GM19452 (cell line): ENCODE results near the gene LIMS2.

Experiments
- ATAC-seq: cut with Tn5 transposase; IDR thresholded peaks from one replicate; pipeline ENCODE4 v1.9.1; 2021; ENCODE audit not compliant: unreplicated experiment

LIMS2 gene

DNA sequence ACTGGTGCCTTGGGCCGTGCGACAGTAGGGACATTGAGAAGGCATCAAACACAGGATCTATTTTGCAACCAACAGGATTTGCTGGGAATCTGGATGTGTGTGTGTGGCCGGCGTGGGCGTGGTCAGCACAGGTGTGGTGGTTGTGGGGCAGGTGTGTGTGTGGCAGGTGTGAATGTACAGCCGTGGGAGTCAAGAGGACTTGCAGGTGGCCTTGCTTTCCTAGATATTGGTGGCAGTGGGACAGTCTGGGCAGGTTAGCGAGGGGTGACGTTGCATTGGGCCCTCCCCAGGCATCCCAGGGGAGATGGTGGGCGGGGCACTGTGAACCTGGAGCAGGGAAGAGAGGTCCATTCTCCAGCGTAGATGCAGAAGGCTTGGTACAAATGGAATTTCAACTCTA, 3.2 kb upstream of the LIMS2 start:
- no peak for ATAC-seq

- no peak for ATAC-seq
Observed at GRCh38 chr2:127676906-127677305, 1.6 kb upstream of the LIMS2 start.

DNA sequence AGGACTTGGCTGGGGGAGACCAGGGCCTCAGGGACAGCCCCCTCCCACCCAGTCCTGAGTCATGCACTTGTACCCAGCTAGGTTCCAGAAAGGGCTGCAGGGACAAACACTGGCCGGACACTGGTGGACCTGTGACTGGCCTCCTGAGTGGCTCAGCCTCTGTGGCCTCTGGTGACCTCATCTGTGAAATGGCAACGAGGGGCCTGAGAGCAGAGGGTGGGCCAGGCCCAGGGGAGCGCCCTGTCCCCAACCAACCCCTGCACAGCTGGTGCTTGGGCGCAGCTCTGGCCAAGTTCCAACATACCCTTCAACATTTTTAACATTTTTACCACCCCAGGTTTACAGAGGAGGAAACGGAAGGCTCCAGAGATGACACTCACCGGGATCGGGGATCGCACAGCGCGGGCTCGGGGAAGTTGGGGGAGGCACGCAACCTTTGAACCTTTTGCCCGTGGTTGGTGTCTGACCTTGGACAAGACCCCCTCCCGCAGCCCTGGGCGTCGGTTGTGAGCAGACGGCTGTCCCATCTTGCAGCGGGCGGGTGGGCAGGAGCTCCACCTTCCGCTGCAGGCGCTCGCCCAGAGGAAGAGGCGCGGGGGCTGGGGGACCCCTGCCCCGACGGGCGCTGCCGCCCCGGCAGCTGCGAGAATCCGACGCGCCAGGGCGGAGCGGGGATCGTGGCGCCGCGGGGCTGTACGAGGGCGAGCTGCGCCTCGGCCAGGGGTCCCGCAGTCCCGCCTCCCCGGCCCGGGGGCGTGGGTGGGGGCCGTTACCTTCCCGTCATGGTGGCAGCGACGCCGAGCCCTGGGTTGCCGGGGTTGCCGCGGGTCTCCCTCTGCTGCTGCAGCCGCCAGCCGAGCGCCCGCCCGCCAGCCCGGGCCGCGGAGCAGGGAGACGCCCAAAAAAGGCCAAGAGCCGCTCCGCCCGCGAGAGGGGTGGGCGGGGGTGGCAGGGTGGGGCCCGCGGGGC, 805 bp downstream of the LIMS2 start:
- ATAC-seq: no peak

GRCh38 chr2:127673291-127674069, 1.9 kb downstream of the LIMS2 start:
- ATAC-seq: no peak

DNA sequence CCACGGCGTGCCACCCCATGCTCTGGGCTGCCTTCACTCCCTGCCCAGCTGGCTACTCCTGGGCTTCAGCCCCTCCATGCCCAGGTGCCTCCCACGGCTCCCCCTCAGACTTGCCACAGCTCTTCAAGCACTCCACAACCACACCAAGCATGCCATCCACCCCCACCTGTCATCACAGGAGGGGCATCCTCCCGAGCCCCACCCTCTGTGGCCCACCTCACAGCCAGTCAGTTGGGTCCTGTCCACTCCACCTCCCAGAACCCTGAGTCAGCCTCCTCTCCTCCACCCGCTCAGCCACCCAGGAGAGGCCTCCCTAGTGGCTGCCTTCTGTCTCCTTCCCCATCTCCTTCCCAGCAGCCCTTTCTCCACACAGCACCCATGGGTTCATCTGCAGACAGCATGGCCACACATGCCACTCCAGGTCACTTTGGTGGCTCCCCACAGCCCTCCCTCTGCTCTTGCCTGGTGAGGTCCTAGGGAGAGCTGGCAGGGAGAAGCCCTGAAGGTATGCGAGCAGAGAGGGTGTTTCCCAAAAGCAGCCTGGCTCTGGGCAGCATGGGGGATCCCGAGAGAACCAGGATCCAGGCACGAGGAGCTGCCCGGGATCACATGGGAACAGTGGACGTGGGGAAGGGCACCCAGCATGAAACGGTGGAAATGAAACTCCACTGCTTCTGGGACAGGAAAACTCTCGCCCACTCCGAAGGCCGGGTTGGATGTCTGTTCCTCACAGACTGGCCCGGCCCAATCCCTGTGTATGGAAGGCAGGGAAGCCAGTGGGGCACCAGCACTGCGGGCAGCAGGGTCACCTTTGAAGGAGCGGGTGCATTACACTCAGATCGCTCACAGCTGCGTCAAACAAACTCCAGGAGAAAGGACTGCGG, 2.7 kb downstream of the LIMS2 start:
- ATAC-seq: no peak

- no peak for ATAC-seq
Observed at GRCh38 chr2:127671557-127672302, 3.6 kb downstream of the LIMS2 start.

DNA sequence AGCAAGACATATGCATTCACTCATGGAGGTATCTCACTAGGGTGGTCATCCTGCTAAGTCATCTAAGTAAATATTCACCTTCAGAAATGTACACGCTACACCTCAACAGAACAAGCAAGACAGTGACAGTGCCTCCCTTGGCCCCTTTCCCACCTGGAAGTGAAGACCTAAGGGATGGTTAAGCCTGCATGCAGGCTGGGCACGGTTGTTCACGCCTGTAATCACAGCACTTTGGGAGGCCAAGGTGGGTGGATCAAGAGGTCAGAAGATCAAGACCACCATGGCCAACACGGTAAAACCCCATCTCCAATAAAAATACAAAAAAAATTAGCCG, 4.4 kb downstream of the LIMS2 start:
- no peak for ATAC-seq

- no peak for ATAC-seq
Observed at GRCh38 chr2:127670055-127670956, 5.0 kb downstream of the LIMS2 start.

DNA sequence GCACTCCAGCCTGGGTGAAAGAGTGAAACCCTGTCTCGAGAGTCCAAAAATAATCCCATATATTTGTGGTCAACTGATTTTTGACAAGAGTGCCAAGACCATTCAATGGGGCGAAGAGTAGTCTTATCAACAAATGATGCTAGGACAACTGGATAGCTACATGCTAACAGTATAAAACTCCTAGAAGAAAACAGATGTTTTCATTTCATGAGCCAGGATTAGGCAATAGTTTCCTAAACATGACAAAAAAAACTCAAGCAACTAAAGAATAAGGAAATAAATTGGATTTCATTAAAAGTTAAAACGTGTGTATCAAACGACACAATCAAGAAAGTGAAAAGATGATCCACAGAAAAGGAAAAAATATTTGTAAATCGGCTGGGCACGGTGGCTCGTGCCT, 6.3 kb downstream of the LIMS2 start:
- ATAC-seq: no peak

DNA sequence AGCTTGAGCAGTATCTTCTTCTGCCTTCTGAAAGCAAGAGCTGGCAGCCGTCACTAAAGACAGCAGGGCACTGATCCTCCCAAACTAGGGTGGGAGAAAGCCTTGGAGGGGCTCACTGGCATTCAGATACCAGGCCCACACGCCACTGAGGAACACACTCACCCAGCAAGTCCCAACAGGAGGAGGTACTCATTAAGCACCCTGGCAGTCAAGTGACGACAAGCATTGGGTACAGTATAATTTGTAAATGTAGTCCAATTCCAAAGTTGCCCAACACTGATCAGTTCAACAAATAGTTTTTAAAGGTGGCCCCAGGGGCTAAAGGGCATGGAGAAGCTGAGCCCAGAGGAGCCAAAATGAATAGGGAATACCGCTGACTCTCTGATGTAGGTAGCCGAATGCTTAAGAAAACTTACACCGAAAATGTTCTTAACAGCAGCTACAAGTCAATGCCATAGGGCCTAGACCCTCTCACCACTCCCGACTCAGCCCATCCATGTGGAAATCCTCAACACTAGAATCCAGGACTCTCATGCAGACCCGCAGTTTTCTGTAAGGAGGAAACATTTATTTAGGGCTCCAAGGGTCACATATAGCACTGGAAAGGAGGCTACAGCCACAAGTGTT, 9.9 kb downstream of the LIMS2 start:
- no peak for ATAC-seq

GRCh38 chr2:127664895-127665225, 10.5 kb downstream of the LIMS2 start:
- ATAC-seq: no peak

DNA sequence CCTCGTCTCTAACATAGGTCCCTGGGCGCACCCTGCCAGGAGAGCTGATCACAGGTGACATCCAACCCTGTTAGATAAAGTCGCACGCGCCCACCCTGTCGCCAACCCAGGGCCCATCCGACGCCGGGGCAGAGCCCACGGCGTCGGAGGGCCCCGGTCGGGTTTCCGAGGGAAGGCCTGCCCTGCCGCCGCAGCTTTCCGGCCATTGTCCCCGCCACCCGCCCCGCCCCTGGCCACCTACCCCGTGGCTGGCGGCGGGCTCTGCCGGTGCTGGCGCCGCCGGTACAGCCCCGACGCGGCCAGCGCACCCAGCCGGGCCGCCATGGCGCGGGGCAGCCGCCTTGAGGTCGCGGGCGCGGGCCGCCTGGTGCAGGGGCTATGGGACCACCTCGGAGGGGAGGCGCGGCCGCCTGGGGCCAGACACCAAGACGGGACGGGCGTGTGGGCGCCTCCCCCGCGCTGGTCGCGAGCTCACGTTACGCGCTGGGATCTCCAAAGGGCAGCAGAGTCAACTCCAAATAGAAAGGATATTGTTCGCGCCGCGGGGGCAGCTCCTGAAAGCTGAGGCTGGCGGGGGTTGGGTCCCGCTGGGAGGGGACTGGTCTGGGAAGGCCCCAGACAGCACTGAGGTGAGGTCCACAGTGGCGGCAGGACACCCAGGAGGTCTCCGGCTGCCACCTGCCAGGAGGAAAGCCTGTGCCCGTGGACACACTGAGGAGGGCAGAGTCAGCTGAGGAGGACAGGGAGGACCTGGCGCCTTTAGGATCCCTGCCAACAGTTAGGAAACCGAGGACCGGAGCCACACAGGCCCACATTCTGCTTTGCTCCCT, 11.1 kb downstream of the LIMS2 start:
- no peak for ATAC-seq

- ATAC-seq: no peak
Observed at GRCh38 chr2:127663566-127664064, 11.7 kb downstream of the LIMS2 start.

DNA sequence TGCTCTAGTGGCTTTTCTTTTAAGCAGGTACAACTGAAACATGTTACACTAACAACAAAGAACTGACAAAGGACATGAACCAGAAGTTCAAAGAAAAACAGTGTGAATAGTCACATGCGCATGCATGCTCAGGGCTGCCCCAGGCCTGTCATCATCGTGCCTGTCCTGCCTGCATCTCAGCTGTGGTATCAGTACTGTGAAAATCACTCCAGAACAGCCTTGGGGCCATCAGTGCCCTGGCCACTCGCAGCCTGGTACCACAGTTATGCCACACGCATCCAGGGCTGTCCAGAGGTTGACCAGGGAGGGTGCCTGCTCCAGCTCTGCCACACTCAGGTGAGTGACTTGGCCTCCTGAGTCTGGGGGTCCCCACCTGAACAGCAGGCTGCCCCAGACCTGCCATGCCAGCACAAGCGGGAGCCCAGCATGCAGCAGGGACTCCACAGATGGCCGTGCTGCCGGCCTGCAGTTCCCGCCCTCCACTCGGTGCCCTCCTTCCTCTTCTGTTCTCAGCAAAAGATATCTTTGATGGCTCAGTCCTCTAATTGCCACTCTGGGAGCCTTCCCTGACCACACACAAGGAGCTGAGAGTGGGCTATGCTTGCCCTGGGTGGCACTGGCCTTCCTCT, 12.3 kb downstream of the LIMS2 start:
- ATAC-seq: no peak

DNA sequence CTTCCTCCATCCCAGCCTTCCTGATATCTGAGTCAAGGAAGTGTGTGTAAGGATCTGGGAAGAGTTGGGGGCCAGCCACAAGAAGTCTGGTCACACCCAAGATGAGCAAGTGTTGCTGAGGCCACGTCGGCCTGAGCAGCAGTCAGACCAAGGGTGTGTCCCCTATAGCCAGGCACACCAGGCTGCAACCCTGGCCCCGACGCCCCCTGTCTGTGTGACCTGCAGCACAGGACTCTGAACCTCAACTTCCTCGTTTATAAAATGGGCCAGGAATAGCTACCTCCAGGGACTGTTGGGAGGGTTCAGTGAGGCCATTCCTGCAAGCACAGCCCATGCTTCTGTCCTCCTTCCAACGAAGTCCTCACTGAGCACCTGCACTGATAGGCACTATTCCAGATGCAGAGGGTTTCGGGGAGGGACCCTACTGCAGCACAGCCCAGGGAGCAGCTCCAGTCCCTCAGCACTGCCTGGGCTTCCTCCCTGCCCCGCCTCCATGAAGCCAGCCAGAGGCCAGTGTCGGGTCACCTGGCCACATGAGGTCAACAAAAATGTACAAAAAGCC, 13.3 kb downstream of the LIMS2 start:
- ATAC-seq: no peak

DNA sequence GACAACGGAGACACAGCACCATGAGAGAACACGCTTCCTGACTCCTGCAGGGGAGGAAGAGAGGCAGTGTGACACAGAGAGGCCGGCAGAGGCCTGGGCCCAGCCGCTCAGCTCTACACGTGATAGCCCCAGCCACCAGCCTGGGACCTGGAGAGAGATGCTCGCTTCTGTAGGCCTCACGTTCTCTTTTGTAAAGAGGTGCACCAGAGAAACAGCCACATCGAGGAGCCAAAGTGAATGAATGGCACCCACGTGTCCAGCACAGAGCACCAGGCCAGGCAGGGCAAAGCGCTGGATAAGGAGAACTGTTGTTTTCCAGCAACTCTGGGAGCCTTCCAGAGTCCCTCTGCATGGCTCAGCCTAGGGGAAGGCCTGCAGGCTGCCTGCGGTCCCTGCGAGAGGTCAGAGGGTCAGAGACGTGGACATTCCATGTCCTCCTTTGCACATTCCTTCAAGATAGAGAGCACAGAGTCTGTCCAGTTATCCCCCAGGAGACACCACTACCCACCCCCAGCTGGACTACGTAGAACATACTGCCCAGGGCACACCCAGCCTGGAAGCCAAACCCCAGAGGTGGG, 14.2 kb downstream of the LIMS2 start:
- no peak for ATAC-seq

GRCh38 chr2:127660291-127660578, 15.1 kb downstream of the LIMS2 start:
- ATAC-seq: no peak
